Endometrium (tissue), 2 donors: ENCODE results near the gene PNCK.

Experiments used
- FAIRE-seq: peaks from 2 replicates; lab custom pipeline; 2012; peaks lifted over from hg19 to GRCh38; lab: Jason Lieb, UNC
- donor health status: control.
- donor health status: control.

Gene PNCK

GRCh38 chrX:153657161-153657560 is 16.5 kb downstream of the PNCK start:
- FAIRE-seq, result no peak

DNA sequence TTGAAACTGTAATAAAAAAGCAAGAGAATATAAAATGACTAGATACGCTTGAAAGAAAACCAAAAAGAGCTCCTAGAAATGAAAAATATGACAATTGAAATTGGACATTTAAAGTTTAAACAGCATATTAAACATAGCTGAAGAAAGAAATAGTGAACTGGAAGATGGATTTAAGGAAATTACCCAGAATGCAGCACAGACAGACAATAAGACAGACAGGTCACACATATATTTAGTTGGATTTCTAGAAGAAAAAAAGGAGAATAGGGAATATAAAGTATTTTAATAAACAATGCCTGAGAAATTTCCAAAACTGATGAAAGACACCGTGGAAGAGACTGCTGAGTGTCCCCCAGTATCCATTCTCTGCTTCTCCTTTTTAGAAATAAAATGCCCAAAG is 20.1 kb downstream of the PNCK start:
- FAIRE-seq, result no peak

DNA sequence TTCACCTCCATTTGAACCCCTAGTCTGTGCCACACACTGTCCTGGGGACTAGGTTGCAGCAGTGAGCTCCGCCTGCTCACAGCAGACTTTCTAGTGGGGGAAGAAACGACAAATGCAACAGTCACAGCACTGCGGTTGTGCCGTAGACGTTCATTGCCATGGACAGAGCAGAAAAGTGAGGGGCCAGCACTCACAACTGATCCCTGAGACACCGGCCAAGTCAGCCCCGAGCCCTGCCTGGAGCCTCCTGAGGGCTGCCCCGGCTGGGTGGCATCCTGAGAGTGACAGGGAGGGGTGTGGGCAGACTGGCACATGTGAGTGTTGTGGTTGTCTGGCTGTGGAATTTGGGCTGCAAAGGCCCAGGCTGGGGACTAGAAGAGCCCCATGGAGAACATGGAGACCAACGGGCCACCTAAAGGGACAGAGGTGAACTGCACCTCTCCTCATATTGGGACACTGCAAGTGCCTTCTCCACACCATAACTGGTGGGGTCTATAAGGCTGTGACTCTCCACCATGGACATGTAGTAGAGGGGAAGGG is 22.0 kb downstream of the PNCK start:
- FAIRE-seq, result no peak

GRCh38 chrX:153650959-153651358 is 22.7 kb downstream of the PNCK start:
- no peak for FAIRE-seq

GRCh38 chrX:153649915-153650782 is 23.5 kb downstream of the PNCK start:
- no peak for FAIRE-seq

DNA sequence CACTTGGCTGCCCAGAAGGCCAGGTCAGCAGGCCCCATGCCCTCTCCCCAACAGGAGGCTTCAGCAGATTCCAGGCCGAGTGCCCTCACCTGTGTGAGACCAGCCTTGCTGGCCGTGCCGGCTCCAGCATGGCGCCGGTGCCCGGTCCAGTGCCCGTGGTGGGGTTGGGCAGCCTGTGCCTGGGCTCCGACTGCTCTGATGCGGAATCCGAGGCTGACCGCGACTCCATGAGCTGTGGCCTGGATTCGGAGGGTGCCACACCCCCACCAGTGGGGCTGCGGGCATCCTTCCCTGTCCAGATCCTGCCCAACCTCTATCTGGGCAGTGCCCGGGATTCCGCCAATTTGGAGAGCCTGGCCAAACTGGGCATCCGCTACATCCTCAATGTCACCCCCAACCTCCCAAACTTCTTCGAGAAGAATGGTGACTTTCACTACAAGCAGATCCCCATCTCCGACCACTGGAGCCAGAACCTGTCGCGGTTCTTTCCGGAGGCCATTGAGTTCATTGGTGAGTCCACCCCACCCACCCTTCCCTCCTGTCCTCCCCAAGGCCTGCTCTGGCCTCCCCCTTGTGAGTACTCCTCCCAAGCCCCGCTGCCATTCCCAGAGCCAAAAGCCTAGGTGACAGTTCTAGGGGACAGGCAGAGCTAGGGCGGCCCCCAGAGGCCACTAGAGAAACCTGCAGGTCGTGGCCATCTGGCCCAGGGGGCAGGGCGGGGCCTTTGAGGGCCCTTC is 24.3 kb downstream of the PNCK start:
- no peak for FAIRE-seq

DNA sequence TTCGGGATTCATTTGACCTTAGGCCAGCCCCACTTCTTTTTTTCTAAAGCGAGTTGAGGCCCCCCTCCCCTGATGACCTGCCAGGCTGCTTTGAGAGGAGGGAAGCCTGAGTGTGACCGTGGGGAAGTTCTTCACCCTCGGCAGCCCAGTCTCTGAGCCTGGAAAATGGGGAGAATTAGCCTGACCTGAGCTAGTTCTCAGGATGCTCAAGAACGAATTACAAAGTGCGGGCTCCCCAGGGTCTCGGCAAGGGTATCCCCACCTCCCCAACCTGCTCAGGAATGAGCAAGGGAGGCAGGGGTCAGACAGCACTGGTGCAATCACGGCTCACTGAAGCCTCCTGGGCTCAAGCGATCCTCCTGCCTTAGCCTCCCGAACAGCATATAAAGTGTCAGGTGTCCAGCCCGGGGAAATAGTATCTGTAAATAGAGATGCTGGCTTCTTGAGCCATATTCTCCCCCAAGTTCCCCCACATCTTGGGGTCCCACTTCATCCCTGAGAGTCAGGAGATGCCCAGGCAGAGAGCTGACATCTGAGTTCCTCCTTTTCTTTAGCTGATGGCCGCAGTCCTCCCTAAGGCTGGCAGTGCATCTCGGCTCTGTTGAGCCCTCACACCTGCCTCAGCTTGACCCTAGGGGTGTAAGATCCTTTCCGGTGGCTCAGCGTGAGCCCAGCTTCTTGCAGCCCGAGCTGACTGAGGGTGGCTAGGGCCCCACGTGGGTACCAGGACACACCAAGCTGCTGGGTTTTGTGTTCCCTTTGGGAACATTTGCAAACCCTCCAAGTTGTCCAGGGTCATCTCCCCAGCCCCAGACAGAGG is 25.0 kb downstream of the PNCK start:
- FAIRE-seq, result no peak

DNA sequence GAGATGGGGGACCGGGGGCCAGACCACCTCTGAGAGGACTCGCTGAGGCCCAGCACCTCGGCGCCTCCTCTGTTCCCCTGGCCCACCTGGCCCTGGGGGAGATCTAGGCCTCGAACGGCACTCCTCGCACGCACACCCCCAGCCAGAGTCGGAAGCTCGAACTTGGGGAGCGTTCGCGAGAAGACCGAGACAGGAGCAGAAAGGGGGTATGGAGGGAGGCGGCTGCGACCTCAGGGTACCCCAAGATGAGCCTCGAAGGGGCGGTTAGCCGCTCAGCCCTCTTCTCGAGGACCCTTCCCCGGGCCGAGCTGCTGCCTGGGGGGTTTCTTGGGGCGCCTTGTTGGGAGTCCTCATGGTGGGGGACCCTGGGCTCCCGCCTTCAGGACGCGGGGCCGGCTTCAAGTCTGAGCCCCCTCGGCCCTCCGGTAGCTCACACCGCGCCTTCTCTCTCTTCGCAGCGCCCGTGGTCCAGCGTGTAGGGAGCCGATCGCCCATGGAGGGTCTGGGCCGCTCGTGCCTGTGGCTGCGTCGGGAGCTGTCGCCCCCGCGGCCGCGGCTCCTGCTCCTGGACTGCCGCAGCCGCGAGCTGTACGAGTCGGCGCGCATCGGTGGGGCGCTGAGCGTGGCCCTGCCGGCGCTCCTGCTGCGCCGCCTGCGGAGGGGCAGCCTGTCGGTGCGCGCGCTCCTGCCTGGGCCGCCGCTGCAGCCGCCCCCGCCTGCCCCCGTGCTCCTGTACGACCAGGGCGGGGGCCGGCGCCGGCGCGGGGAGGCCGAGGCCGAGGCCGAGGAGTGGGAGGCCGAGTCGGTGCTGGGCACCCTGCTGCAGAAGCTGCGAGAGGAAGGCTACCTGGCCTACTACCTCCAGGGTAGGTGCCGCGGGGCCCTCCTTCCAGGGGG is 25.9 kb downstream of the PNCK start:
- FAIRE-seq, result no peak

DNA sequence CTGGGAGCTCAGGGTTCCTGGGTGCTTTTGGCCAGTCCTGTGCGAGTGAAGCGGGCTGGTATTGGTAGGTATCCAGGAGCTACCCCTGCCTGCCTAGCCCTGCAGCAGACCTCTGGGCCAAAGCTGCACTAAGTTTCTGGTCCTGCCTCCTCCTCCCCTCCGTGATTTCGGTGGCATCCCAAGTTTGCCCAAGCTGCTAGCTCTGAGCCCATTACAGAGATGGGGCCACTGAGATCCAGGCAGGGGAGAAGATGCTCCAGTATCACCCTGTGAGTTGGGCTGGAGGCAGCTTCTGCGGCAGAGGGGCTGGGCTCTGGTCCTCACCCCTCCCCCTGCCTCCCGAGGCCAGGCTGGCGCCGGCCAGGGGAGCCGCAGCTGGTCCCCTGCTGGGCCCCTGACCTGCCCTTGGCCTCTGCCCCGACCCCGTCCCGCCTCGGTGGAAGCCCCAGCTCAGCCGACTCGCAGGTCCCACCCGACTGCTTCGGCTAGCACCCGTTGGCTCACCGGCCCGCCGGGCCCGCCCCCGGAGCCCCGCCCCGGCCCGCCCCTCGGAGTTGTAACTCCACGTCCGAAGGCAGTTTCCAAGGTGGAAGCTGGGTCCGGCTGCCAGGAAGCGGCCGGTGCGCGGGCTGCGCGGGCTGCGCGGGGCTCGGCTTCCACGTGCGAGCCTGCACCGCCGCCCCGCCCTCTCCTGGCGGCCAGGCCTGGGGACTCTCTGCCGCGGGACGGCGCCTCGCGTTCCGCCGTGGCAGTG is 26.8 kb downstream of the PNCK start, which contains the start of gene DUSP9:
Gene DUSP9 (plus strand): TSS at position 584 of the 754 bp plus-strand sequence. CDS start 751 bp downstream, outside the sequence.
- FAIRE-seq, result no peak

- FAIRE-seq, result no peak
Observed at GRCh38 chrX:153645921-153646488, 27.6 kb downstream of the PNCK start.

DNA sequence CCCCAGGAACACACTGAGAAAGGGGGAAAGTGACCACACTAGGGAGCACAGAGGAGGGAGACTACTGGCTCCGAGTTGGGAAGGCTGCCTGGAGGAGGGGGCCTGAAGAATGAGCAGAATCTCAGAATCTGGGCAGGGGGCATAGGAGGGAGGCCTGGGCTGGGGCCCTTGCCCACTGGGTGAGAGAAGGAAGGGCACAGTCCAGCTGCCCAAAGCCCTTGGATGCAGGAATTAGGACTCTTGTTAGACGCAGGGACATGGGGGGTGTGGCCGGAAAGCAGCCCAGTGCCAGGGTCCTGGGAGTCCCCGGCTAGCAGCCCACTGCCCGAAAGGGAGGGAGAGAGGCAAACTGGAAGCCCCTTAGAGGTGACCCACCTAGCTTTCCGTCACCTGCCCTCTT is 28.5 kb downstream of the PNCK start:
- FAIRE-seq, result no peak

DNA sequence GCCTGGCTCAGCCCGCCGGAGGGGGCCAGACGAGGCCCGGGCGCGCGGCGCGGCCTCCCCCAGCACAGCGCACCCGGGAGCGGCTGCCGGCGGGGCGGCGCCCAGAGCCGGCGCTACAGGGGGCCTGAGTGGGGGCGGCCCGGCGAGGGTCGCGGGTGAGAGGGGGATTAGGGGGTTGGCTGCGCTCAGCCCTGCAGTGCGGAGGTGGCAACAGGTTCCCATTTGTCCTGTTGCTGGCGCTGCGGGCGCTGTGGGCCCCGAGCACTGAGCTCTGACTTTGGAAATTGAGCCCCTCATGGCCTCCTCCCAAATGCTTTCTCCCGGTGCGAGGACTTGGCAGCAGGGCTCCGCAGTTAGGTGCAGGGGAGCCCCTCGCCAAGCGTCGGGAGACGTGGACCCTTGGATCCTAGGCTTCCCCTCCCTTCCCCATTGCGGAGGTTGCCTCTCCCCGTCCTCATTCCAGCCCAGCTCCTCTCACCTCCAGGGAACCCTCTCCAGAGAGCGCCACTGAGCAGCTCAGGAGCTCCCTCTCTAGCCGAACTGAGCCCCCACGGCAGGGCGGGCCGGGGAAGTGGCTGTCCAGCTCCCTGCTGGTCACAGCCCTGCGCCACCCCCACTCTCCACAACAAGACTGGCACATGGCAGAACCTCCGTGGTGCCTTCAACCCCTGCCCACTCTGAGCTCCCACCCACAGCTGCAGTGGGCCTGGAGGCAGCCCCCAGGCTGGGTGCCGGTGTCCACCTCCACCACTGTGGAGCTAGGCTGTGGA is 29.1 kb downstream of the PNCK start:
- no peak for FAIRE-seq

DNA sequence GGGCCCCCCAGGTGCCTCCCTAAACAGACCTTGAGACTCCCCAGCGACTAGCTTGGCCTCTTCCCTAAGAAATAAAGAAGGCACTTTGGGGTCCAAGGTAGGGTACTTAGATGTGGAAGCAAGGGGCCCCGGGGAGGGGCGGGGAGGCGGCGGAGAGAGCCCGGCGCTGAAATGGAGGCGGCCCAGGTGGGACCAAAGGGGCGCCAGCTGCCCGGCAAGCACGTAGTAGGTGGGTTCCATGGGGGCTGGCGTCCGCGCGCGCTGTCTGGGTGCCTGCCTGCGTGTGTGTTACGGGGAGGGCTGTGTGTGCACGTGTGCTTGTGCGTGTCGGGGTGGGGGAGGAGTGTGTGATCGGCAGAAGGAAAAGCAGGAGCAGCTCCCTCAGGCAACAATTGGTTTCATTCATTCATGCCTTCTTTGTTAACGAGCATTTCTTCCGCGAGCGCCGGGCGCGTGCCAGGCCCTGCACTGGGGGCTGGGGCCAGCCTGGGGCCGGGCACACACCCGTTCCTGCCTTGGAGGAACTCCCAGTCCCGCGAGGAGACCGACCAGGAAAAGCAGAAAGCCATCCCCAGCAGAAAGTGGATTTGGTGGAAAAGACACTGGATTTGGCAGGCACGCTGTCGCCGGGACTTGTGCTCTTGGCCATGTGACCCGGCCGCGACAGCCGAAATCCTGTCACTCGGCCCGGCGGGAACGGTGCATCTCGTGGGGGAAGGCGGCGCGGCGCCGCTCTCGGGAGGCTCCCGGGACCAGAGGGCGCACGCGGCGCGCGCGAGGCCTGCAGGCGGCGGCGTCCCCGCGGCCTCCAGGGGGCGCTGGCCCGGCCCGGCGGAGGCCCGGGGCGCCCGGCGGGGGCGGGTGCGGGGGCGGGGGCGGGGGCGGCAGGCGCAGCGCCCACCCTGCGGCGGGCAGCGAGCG is 29.9 kb downstream of the PNCK start:
- no peak for FAIRE-seq

- no peak for FAIRE-seq
Observed at GRCh38 chrX:153642655-153643430, 30.8 kb downstream of the PNCK start.

DNA sequence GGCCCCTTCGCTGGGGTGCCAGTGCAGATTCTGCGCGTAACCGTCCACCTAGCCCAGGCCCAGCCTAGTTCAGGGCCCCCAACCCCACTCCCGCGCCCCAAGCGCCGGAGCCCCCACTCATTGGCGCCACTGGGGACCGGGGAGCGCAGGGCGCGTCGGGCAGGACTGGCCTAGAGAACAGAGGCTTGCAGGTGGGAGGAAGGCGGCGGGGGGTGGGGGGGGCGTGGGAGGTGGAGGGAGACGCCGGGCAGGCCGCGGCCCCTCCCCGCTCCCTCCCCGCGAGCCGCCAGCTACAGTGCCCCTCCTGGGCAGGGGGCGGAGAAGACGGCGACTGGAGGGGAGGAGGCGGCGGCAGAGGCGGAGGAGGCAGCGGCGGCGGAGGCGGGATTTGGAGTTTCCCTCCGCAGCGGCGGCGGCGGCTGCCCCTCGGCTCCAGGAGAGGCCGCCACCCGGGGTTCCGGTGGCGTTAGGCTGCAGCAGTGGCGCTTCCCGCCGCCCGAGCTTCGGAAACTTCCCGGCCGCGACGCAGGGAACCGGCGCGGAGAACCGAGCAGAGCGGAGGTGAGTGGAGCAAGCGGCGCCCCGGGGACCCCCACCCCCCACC is 31.5 kb downstream of the PNCK start:
- no peak for FAIRE-seq

DNA sequence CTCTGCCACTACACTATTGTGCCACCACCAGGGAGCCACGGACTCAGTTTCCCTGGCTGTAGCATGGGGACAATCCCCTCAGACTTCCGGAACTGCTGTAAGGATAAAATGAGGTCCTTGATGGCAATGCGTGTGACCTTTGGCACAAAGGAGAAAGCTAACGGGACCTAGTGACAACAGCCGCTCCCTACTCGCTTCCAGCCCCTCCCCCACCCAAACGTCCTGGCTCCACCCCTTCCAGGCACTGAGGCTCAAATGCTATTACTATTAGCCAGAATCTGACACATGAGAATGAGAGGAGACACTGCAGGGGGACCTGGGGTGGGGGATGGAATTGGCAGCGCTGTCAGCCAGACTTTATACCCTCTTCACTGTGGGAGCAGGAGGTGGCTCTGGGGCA is 32.0 kb downstream of the PNCK start:
- FAIRE-seq, result no peak
